Urinary bladder (tissue), 4 donors: ENCODE results near the gene TGFBR3. TPM values are rescaled to one million over a fixed set of nuclear protein-coding genes. Genes with fewer than 3 reads are reported as not detected.
"Not testable (repeated sequence)": the region's sequence is repeated elsewhere in the genome, so short reads cannot be mapped to it uniquely, and the experiment has no call there.

Experiments used
- DNase-seq: peaks from one replicate; pipeline ENCODE4 v3.0.0-alpha.2; 2015; ENCODE audit errors: extremely low spot score
- H3K27ac ChIP-seq: one replicate; pipeline ENCODE4 v1.5.1; 2013; ENCODE audit warnings: low read depth, mild to moderate bottlenecking, moderate library complexity
- H3K36me3 ChIP-seq: one replicate; pipeline ENCODE4 v1.6.1; 2013; ENCODE audit warnings: mild to moderate bottlenecking, moderate library complexity; ENCODE audit not compliant: insufficient read depth
- H3K4me1 ChIP-seq: one replicate; pipeline ENCODE4 v1.6.1; 2013; ENCODE audit warnings: mild to moderate bottlenecking, moderate library complexity; ENCODE audit not compliant: insufficient read depth
- H3K4me3 ChIP-seq: one replicate; pipeline ENCODE4 v1.5.1; 2013; ENCODE audit warnings: low read depth, low read length
- WGBS: extraction: QIAGEN DNeasy Blood & Tissue Kit; methylation state at CpG from one replicate; pipeline ENCODE4 v1.1.7; 2013; 5-methylcytosine and 5-hydroxymethylcytosine counted together
- polyA plus RNA-seq: library from polyadenylated mRNA; stranded (reverse); fragments of 200-250 nt; gene quantifications from one replicate; pipeline ENCODE4 v1.2.3, GENCODE V29; 2013
- total RNA-seq: library from RNA; depleted of rRNA; stranded (reverse); fragments of >200 nt; gene quantifications from one replicate; pipeline ENCODE4 v1.2.3, GENCODE V29; 2014
- donor health status: healthy with polysubstance abuse.
- donor health status: healthy.

TGFBR3 gene
- total and polyA plus RNA-seq, 2 donors = 94.8 to 131 TPM

DNA sequence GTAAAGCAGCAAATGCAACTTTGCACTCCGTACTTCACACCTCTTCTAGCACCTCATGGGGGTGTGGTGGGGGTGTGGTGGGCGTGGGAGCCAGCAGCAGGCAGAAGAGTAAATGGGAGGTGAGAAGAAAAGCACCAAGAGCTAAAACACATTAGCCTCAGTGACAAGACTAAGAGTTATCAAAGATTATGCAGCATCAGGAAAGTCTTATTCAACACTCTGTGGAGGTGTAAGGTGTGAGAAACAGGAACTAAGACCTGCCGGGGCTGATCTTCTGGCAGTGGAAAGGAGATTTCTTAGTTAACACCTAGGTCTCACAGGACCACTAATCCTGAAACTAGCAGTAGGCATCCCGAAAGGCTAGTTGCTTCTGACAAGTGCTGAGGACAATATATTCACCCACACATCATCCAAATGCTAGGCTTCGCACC, 9.9 kb downstream of the TGFBR3 start:
- no peak for DNase-seq
- Histone ChIP-seq H3K4me1 (peaks cover 3% of the 10 kb centered on the region), H3K4me3 (no peak overlapping the region), H3K36me3 (no peaks in the 10 kb centered on the region), H3K27ac (no peak overlapping the region)
- WGBS = 83% methylated on average over 5 of the region's 5 CpGs

DNA sequence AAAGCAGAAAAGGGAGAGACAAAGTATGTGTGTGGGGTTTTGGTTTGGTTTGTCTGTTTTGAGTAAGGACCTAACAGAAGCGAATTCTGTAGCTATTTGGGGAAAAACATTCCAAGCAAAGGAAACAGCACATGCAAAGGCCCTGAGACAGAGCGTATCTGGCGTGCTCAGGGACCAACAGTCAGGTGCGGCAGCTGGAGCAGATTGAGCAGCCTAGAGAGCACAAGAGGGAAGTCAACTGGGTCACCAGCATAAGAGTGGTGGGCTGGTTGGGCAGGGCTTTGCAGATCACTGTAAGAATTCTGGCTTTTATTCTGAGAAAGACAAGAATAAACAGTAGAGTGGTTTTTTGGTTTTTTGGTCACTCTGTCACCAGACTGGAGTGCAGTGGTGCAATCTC, 11.8 kb downstream of the TGFBR3 start:
- WGBS = 97% methylated on average over 4 of the region's 4 CpGs
- Histone ChIP-seq H3K36me3 (no peaks in the 10 kb centered on the region), H3K4me3 (no peak overlapping the region), H3K4me1 (peaks cover 5% of the 10 kb centered on the region), H3K27ac (no peak overlapping the region)
- no peak for DNase-seq

DNA sequence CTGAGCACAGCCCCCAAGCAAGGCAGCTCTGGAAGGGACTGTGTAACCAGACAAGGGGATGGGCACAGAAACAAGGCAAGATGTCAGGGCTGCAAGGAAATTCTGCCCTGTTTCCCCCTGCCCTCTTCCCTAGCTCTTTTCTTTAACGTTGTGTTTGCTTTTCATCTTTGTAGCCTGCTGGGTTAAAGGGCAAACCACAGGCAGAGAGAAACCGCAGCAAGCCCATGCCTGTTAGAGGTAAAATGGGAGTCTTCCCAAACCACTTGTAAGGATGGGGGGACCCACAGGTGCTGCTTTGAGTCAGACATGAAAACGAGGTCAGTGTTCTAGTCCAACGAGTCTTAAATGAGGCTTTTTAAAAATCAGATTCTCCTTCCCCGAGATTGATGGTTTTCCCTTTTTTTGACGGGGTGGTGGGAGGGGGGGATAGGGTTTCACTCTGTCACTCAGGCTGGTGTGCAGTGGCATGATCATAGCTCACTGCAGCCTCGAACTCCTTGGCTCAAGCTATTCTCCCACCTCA, 13.3 kb downstream of the TGFBR3 start:
- Histone ChIP-seq H3K4me3 (no peak overlapping the region), H3K36me3 (no peaks in the 10 kb centered on the region), H3K27ac (no peak overlapping the region), H3K4me1 (peaks cover 5% of the 10 kb centered on the region)
- no peak for DNase-seq
- 41% methylated on average over 7 of the region's 7 CpGs for WGBS

DNA sequence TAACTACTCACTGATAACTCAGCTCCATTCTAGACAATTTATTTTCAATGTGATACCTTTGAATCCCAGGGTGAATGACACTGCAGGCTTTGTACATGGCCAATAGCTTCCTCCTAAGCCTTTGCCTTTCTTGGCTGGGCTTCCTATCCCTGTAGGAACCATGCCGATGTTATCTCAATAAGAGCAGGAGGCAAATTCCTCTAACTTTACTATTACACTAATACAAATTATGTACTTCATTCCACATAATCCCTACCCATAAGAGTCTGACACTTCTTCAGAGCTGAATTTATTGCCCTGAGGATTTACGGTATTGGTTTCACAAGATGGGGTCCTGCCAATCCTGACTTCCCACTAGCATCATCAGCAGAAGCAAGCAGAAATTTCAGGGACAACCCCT, 14.0 kb downstream of the TGFBR3 start:
- no peak for DNase-seq
- H3K4me1 ChIP-seq = peaks cover 5% of the 10 kb centered on the region
- no peaks in the 10 kb centered on the region for H3K36me3 ChIP-seq
- 24% methylated on average over 2 of the region's 2 CpGs for WGBS
- H3K4me3 ChIP-seq = no peak overlapping the region
- no peak overlapping the region for H3K27ac ChIP-seq

DNA sequence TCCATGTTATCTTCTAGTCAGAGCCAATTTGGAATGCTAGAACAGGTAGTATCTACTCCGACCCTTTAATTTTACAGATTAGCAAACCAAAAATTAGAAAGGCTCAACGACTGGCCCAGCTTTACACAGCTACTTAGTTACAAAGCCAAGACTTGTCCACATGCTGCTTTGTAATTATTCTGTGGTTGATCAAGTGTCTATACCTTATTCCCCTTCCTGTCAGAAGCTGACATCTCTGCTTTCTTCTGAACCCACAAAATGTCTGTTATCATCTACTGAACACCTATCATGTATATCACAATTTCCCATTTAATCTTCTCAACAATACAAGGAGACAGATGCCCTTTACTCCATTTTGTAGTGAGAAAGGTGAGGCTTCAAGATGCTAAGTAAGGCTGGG, 15.6 kb downstream of the TGFBR3 start:
- H3K36me3 ChIP-seq = no peaks in the 10 kb centered on the region
- no peak overlapping the region for H3K4me3 ChIP-seq
- DNase-seq = no peak
- WGBS = 73% methylated on average over 2 of the region's 2 CpGs
- no peak overlapping the region for H3K27ac ChIP-seq
- H3K4me1 ChIP-seq = peaks cover 5% of the 10 kb centered on the region

DNA sequence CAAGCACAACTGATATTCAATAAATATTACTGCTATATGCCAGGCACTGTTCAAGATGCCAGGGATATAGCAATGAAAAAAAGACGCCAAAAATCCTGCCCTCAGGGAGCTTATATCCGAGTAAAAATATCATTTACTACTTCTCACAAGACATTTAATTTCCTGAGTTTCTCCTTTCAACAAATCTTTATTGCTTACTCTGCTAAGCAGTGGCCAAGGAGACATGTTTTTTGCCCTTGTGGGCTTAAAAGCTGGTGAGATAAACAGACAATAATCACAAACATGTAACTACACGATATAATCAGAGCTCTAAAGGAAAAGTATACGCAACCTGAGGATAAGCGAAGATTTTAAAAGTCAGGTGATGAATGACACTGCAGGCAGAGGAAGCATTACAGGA, 19.5 kb downstream of the TGFBR3 start:
- H3K4me1 ChIP-seq = peaks cover 3% of the 10 kb centered on the region
- WGBS = 49% methylated on average over 5 of the region's 5 CpGs

DNA sequence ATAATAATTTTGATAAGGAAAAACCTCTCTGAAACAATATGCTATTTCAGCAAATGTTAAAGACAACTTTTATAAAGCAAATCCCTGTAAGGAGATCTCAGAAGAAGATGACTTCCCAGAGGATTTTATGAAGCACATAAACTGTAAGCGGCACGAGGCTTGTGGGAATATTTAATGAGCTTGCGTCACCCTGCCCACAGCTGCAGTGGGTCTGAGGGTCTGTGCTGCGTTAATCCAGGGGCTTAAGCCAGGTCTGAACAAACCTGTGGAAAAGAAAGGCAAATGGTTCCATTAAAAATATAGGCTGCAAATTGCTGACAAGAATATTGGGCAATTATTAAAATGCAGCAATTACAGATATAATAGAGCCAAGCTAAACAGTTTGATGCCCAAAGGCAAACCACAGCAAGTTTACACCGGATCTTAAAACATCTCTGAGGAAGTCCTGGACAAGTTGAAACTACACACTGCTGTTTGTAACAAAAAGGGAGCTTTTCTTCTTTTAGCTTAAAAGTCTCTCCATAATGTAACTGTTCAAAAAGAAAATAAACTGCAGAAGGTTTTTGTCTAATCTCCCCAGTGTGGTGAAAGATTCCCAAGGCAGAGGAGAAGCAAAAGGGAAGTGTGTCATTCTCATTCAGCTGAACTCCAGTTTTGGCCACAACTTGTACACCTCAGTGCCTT, 21.8 kb downstream of the TGFBR3 start:
- no peak for DNase-seq
- no peaks in the 10 kb centered on the region for H3K4me1 ChIP-seq
- WGBS = 19% methylated on average over 5 of the region's 5 CpGs
- H3K27ac ChIP-seq = peak overlapping the region; percentile 80
- no peak overlapping the region for H3K4me3 ChIP-seq
- H3K36me3 ChIP-seq = peaks cover 4% of the 10 kb centered on the region

More for the DNA sequence above, 19.5 kb downstream of the TGFBR3 start:
- Histone ChIP-seq H3K4me3 (no peak overlapping the region), H3K36me3 (no peaks in the 10 kb centered on the region), H3K27ac (peak overlapping the region; percentile 38)
- no peak for DNase-seq

DNA sequence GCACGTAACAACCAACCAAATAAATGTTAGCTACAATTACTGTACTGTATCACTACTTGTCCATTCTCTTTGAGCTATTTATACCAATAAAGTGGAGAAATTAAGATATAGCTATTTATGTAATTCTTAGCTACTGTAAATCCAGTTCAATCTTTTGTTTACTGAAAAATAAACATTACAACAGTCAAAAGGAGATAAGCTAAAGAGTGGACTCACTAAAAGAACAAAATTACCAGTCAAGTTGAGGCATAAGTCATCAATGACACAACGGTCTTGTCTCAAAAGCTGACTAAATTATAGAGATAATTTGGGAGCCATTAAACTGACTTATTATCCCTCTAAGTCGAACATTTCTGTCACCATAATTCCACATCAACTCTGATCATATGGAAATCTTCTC, 22.5 kb downstream of the TGFBR3 start:
- no peak overlapping the region for H3K4me3 ChIP-seq
- peaks cover 4% of the 10 kb centered on the region for H3K36me3 ChIP-seq
- H3K27ac ChIP-seq = no peak overlapping the region
- no peak for DNase-seq
- H3K4me1 ChIP-seq = no peaks in the 10 kb centered on the region
- 47% methylated on average over 3 of the region's 3 CpGs for WGBS

DNA sequence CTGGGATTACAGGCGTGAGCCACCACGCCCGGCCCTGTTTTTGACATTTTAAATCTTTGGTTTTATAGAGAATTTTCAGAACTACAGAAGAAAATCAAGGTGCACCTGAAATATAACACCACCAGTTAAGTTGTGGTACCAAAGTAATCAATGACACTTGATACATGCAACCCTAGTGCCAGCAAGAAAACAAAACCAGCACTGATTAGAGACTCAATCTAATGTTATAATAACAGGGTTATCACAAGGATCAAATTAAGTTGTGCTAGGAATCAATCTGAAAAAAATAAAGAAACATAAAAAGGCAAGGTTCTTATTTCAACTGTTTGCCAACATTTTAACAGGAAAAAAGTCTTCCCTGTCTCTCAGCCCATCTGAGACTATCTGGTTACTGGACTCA, 23.8 kb downstream of the TGFBR3 start:
- Histone ChIP-seq H3K4me3 (no peak overlapping the region), H3K27ac (no peak overlapping the region), H3K4me1 (no peaks in the 10 kb centered on the region), H3K36me3 (peaks cover 4% of the 10 kb centered on the region)
- no peak for DNase-seq
- WGBS = 94% methylated on average over 3 of the region's 3 CpGs

DNA sequence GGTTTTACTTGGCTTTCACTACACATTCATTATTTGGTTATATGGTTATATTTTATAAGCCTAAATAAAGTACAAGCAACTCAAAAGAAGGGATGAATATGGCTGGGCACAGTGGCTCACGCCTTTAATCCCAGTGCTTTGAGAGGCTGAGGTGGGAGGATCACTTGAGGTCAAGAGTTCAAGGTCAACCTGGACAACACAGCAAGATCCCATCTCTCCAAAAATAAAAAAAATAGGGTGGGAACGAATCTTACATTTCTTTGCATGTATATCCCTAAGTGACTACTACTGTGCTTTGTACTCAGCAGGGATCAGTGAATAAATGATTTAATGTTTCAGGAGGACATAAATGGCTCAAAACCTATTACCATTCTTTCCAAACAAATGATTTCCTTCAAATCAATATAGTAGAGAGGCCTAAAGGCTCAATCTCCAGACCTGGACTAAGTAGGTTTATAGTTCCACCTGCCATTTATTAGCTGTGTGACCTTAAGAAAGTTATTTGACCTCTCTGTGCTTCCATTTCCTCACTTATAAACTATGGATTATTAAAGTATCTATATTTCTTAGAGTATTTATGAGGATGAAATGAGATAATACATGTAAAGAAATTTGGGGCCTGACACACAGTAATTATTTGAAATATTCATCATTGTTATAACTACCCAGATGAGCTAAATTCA, 28.3 kb downstream of the TGFBR3 start:
- Histone ChIP-seq H3K4me1 (no peaks in the 10 kb centered on the region), H3K27ac (no peak overlapping the region), H3K4me3 (no peak overlapping the region), H3K36me3 (peaks cover 4% of the 10 kb centered on the region)
- WGBS = 95% methylated on average over 2 of the region's 2 CpGs
- no peak for DNase-seq

DNA sequence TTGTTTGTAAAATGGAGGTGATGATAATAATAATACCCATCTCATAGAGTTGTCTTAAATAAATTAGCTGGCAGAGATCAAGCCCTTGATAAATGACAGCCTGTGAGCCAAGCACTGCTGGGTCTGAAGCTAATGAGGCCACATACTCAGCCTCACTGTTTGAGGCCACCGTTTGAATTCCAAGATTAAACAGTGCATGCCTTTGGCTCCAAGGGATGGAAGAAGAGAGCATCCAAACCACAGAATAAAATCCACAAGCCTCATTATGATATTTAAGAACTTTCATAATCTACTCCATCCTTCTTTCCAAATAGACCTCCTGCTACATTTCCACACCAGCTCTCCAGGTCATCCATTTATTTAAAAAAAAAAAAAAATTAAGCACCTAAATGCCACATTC, 29.0 kb downstream of the TGFBR3 start:
- 16% methylated on average over 1 of the region's 1 CpG for WGBS
- peaks cover 4% of the 10 kb centered on the region for H3K36me3 ChIP-seq
- no peak overlapping the region for H3K4me3 ChIP-seq
- no peak for DNase-seq
- H3K27ac ChIP-seq = no peak overlapping the region
- H3K4me1 ChIP-seq = no peaks in the 10 kb centered on the region

DNA sequence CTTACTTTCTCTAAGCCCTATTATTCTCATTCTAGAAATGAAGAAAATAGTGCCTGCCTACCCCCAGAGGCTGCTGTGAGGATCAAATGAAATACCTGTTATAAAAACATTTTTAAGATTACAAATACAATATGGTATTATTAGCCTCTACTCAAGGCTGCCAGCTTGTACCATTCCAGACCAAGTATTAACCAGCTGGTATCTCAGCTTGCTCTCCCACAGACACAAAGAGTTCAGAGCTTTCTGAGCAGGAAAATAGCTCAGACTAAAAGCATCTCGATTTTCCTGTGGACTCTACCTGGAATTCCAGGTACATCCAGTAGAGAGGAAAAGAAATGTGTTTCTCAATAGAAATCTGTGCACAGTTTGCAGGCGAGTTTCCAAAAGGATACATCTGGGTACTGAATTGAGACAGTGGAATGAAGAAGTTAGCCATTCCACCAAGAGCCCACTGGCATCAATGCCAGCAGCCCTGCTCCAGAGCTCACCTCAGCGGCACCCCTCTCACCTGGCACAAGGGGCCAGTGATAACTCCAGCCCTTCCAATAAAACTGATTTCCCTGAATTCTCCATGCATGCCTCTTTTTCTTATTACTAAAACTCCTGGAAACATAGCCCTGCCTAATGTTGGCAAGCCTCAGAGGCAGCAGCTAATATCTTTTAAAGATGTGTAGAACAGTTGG, 31.0 kb downstream of the TGFBR3 start:
- Histone ChIP-seq H3K4me1 (peaks cover 1% of the 10 kb centered on the region), H3K36me3 (no peaks in the 10 kb centered on the region), H3K4me3 (no peak overlapping the region), H3K27ac (no peak overlapping the region)
- no peak for DNase-seq
- 74% methylated on average over 3 of the region's 3 CpGs for WGBS

DNA sequence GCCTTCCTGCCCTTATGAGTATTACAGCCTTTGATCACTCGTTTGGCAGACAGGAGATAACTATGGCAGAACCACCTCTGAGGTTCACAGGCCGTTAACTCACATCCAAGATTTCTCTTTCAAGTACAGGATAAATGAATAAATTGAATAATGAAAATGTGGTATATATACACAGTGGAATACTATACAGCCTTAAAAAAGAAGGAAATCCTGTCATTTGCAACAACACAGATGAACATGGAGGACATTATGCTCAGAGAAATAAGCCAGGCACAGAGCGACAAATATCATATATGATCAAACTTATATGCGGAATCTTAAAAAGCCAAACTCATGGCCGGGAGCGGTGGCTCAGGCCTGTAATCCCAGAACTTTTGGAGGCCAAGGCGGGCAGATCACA, 32.6 kb downstream of the TGFBR3 start:
- Histone ChIP-seq H3K4me1 (peaks cover 1% of the 10 kb centered on the region), H3K4me3 (no peak overlapping the region), H3K36me3 (no peaks in the 10 kb centered on the region), H3K27ac (no peak overlapping the region)
- 97% methylated on average over 7 of the region's 7 CpGs for WGBS
- DNase-seq = no peak

DNA sequence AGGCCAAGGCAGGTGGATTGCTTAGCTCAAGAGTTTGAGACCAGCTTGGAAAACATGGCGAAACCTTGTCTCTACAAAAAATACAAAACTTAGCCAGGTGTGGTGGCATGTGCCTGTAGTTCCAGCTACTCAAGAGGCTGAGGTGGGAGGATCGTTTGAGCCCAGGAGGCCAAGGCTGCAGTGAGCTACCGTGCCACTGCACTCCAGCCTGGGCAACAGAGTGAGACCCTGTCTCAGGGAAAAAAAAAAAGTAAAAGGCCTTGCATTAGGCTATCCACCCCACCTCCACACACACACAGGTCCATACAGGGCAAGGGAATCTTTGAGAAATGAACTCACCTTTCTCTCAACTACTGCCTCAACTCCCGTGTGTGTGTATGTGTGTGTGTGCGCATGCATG, 33.9 kb downstream of the TGFBR3 start:
- WGBS = 90% methylated on average over 5 of the region's 5 CpGs
- not testable (repeated sequence) for H3K4me1 ChIP-seq, DNase-seq, H3K4me3 ChIP-seq, H3K36me3 ChIP-seq, H3K27ac ChIP-seq
